Adipocyte (in vitro differentiated cells): Measurements from ENCODE around the gene F2.

Experiments used
- DNase-seq: peaks from one replicate; pipeline ENCODE4 v3.0.0-alpha.2; 2015; ENCODE audit warnings: low read depth
- H3K27me3 ChIP-seq: replicated peaks from 2 replicates; pipeline ENCODE4 v1.7.0; 2013; ENCODE audit warnings: mild to moderate bottlenecking, low read length, moderate library complexity; ENCODE audit not compliant: control insufficient read depth, insufficient read depth
- H3K36me3 ChIP-seq: 2 replicates; pipeline ENCODE4 v1.7.0; 2013; ENCODE audit warnings: low read length, mild to moderate bottlenecking, moderate library complexity; ENCODE audit not compliant: control insufficient read depth, insufficient read depth, severe bottlenecking
- H3K4me1 ChIP-seq: 2 replicates; pipeline ENCODE4 v1.7.0; 2013; ENCODE audit warnings: mild to moderate bottlenecking, low read length, moderate library complexity; ENCODE audit not compliant: control insufficient read depth, insufficient read depth
- H3K4me3 ChIP-seq: 2 replicates; pipeline ENCODE4 v1.7.0; 2013; ENCODE audit warnings: mild to moderate bottlenecking, low read length, moderate library complexity
- H3K9ac ChIP-seq: 2 replicates; pipeline ENCODE4 v1.7.0; 2013; ENCODE audit warnings: mild to moderate bottlenecking, low read length, moderate library complexity
- H3K9me3 ChIP-seq: 2 replicates; pipeline ENCODE4 v1.7.0; 2013; ENCODE audit warnings: mild to moderate bottlenecking, low read length, moderate library complexity; ENCODE audit not compliant: control insufficient read depth

The F2 gene

DNA sequence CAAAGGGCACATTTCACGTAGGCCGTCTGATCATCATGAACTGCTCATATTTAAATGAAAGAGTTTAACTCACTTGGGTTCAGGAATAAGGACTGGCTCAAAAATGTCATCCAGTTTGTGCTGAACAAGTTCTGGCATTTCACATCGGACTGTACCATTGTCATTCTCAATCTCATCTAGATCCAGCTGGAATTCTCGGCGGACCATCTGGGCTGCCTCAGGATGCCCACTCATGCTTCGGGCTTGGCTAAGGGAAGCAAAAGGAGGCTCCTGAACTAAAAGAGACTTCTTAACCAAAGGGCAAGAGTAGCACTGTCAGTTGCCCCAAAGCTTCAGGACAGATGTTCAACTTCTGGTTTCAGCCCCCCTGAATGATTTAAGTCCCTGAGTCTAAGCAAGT lies 40.2 kb downstream of the F2 start:
- H3K4me3 ChIP-seq, result no peak overlapping the region
- H3K9ac ChIP-seq, result no peak overlapping the region
- no peaks in the 10 kb centered on the region for H3K27me3 ChIP-seq
- peaks cover 79% of the 10 kb centered on the region for H3K36me3 ChIP-seq
- no peak for DNase-seq
- H3K9me3 ChIP-seq, result no peaks in the 10 kb centered on the region
- no peaks in the 10 kb centered on the region for H3K4me1 ChIP-seq

DNA sequence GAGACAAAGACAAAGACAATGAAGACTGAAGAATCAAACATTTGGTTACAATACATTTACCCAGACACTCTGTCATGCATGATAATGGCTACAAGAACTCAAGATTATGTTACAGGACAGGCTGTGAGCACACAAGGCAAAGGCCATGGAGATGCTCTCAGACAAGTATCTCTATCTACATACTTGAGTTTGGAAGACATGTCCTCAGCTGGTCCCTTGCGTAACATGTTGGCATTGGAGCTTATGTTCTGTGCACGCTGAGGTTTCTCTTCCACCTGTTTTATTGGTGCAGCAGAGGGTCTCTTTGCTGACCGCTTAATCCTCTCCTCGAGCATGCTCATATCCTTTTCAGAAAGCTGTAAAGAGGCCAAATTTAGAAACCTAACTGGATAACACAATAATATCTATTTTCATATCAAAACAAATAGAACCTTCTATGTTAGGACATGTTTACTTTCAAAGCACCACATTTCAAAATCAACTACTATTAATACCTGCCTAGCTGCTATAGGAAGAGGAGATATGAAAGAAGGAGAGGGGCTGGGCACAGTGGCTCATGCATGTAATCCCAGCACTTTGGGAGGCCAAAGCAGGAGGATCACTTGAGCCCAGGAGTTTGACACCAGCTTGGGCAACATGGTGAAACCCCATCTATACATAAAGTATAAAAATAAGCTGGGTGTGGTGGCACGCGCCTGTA lies 41.6 kb downstream of the F2 start:
- H3K9me3 ChIP-seq, result no peaks in the 10 kb centered on the region
- no peak overlapping the region for H3K4me3 ChIP-seq
- DNase-seq, result no peak
- H3K27me3 ChIP-seq, result no peaks in the 10 kb centered on the region
- no peak overlapping the region for H3K9ac ChIP-seq
- no peaks in the 10 kb centered on the region for H3K4me1 ChIP-seq
- peaks cover 80% of the 10 kb centered on the region for H3K36me3 ChIP-seq

GRCh38 chr11:46761807-46762206 lies 42.8 kb downstream of the F2 start:
- H3K4me3 ChIP-seq, result no peak overlapping the region
- no peaks in the 10 kb centered on the region for H3K9me3 ChIP-seq
- peaks cover 83% of the 10 kb centered on the region for H3K36me3 ChIP-seq
- no peaks in the 10 kb centered on the region for H3K27me3 ChIP-seq
- no peaks in the 10 kb centered on the region for H3K4me1 ChIP-seq
- no peak for DNase-seq
- H3K9ac ChIP-seq, result no peak overlapping the region

- DNase-seq, result no peak
- peaks cover 85% of the 10 kb centered on the region for H3K36me3 ChIP-seq
- no peaks in the 10 kb centered on the region for H3K4me1 ChIP-seq
- H3K9ac ChIP-seq, result no peak overlapping the region
- H3K9me3 ChIP-seq, result no peaks in the 10 kb centered on the region
- no peak overlapping the region for H3K4me3 ChIP-seq
- H3K27me3 ChIP-seq, result no peaks in the 10 kb centered on the region
Measured at GRCh38 chr11:46762248-46762647, 43.2 kb downstream of the F2 start.

DNA sequence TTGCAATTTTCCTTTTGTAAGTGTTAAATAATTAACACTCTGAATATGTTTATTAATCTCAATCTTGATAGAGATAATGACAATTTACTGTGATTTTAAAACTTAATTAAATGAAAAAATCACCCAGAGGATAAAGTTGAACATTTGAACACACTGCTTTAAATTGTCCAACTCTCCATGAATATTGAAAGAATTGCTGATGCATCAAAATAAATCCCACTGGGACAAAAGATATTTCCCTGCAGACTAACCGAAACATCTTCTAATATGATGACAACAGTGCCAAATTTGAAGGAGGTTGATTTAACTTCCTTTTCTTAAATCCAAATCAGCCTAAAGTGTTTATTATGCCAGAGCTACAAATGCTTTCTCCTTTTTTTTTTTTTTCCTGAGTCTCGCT lies 47.6 kb downstream of the F2 start:
- peaks cover 79% of the 10 kb centered on the region for H3K36me3 ChIP-seq
- no peaks in the 10 kb centered on the region for H3K27me3 ChIP-seq
- no peaks in the 10 kb centered on the region for H3K4me1 ChIP-seq
- H3K4me3 ChIP-seq, result no peak overlapping the region
- H3K9ac ChIP-seq, result no peak overlapping the region
- H3K9me3 ChIP-seq, result no peaks in the 10 kb centered on the region
- no peak for DNase-seq

- Histone ChIP-seq H3K36me3 (peaks cover 55% of the 10 kb centered on the region), H3K9ac (no peak overlapping the region), H3K4me1 (no peaks in the 10 kb centered on the region), H3K9me3 (no peaks in the 10 kb centered on the region), H3K4me3 (no peak overlapping the region), H3K27me3 (no peaks in the 10 kb centered on the region)
- DNase-seq, result no peak
Measured at GRCh38 chr11:46769636-46770221, 50.7 kb downstream of the F2 start.

DNA sequence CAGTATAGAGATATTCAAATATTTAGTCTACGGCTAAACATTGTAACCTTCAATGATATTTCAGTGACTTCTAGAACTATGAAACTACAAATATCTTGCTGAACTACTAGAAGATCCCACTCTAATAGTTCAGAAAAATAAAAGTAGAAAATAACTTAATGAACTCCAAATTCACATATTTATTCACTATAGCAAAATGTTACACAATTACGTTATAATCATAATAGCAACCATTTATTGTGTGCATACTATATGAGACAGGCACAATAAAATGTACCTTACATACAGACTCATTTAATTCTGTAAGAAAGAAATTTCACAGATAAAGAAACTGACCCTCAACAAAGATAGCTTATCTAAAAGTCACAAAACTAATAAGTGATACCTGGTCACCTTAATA lies 57.9 kb downstream of the F2 start:
- peaks cover 66% of the 10 kb centered on the region for H3K36me3 ChIP-seq
- no peak for DNase-seq
- H3K4me3 ChIP-seq, result no peak overlapping the region

GRCh38 chr11:46778416-46778815 lies 59.4 kb downstream of the F2 start:
- Histone ChIP-seq H3K9me3 (no peaks in the 10 kb centered on the region), H3K9ac (no peak overlapping the region), H3K4me3 (no peak overlapping the region), H3K4me1 (no peaks in the 10 kb centered on the region), H3K36me3 (peaks cover 77% of the 10 kb centered on the region), H3K27me3 (no peaks in the 10 kb centered on the region)
- no peak for DNase-seq

More for the DNA sequence above, 57.9 kb downstream of the F2 start:
- H3K27me3 ChIP-seq, result no peaks in the 10 kb centered on the region
- no peaks in the 10 kb centered on the region for H3K4me1 ChIP-seq
- no peaks in the 10 kb centered on the region for H3K9me3 ChIP-seq
- H3K9ac ChIP-seq, result no peak overlapping the region
